ENCODE results near the gene CDH24. TPM values are rescaled to one million over a fixed set of nuclear protein-coding genes. Genes with fewer than 3 reads are reported as not detected.

The CDH24 gene
- polyA plus RNA-seq, 2 of the 4 experiments (the other 2 are of a cell fraction) = 4.8 to 5.1 TPM

GRCh38 chr14:23091294-23092225 lies 34.2 kb upstream of the CDH24 start:
- no peak for DNase-seq (ENCODE audit: low read depth in 1 of 2, low spot score in 1 of 2)

GRCh38 chr14:23090254-23090636 lies 32.9 kb upstream of the CDH24 start:
- H3K4me1 ChIP-seq = peaks cover 15% of the 10 kb centered on the region; the same call in 2 of the 3 replicates
- TF ChIP-seq GATA3 (IDR thresholded peaks at IDR 0.05; ENCODE audit: borderline replicate concordance) (no peak), NFE2L2 (conservative IDR thresholded peaks at IDR 0.05; ENCODE audit: low read length) (no peak), CBX2 (IDR thresholded peaks at IDR 0.05; ENCODE audit: borderline replicate concordance, low read depth) (no peak), CTCF (IDR thresholded peaks at IDR 0.05) (no peak), RAD21 (conservative IDR thresholded peaks at IDR 0.05 in 1 of 2, IDR thresholded peaks at IDR 0.05 in 1 of 2) (no peak), POLR2A (IDR thresholded peaks at IDR 0.05; ENCODE audit: low read length) (no peak), BHLHE40 (IDR thresholded peaks at IDR 0.05; ENCODE audit: low read depth, low read length) (no peak), EP300 (IDR thresholded peaks at IDR 0.05) (no peak), CHD4 (IDR thresholded peaks at IDR 0.05; ENCODE audit: borderline replicate concordance) (no peak), MAFK (IDR thresholded peaks at IDR 0.05; ENCODE audit: partially characterized antibody) (no peak), POLR2AphosphoS2 (conservative IDR thresholded peaks at IDR 0.05; ENCODE audit: low read length) (no peak), RARB (CRISPR knock-in tag; IDR thresholded peaks at IDR 0.05) (no peak)
- TF ChIP-seq, protein P1, sequence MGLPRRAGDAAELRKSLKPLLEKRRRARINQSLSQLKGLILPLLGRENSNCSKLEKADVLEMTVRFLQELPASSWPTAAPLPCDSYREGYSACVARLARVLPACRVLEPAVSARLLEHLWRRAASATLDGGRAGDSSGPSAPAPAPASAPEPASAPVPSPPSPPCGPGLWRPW (IDR thresholded peaks at IDR 0.05) = no peak
- TF ChIP-seq, protein P2, sequence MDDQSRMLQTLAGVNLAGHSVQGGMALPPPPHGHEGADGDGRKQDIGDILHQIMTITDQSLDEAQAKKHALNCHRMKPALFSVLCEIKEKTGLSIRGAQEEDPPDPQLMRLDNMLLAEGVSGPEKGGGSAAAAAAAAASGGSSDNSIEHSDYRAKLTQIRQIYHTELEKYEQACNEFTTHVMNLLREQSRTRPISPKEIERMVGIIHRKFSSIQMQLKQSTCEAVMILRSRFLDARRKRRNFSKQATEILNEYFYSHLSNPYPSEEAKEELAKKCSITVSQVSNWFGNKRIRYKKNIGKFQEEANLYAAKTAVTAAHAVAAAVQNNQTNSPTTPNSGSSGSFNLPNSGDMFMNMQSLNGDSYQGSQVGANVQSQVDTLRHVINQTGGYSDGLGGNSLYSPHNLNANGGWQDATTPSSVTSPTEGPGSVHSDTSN (IDR thresholded peaks at IDR 0.05) = no peak
- TF ChIP-seq, protein P3, sequence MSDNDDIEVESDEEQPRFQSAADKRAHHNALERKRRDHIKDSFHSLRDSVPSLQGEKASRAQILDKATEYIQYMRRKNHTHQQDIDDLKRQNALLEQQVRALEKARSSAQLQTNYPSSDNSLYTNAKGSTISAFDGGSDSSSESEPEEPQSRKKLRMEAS (IDR thresholded peaks at IDR 0.05) = no peak
- TF ChIP-seq, protein P4, sequence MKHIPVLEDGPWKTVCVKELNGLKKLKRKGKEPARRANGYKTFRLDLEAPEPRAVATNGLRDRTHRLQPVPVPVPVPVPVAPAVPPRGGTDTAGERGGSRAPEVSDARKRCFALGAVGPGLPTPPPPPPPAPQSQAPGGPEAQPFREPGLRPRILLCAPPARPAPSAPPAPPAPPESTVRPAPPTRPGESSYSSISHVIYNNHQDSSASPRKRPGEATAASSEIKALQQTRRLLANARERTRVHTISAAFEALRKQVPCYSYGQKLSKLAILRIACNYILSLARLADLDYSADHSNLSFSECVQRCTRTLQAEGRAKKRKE (CRISPR knock-in tag; IDR thresholded peaks at IDR 0.05; ENCODE audit: low read depth) = no peak
- DNase-seq (ENCODE audit: low read depth in 1 of 2, low spot score in 1 of 2) = no peak
- no peak for ATAC-seq
- no peak overlapping the region for H3K4me3 ChIP-seq
- H3K4me2 ChIP-seq = no peak overlapping the region
- no peak for FAIRE-seq
- H3K27ac ChIP-seq = no peak overlapping the region
- CTCF ChIA-PET = interaction anchor here (0.6 to 5.9 kb wide), 15 partner anchors 9 to 161 kb away, joined by 3 to 78 read pairs (median 4); partner anchors contain the start of genes CDH24 and PRMT5
- POLR2A ChIA-PET = interaction anchor here (1.0 kb wide), 1 partner anchor 83 kb away, joined by 4 read pairs; no protein-coding TSS in a partner anchor
- no peaks in the 10 kb centered on the region for H3K9me3 ChIP-seq
- 95% methylated on average over 4 of the region's 4 CpGs for WGBS (ENCODE audit: missing lambda C conversion rate)

More at GRCh38 chr14:23091294-23092225, 34.2 kb upstream of the CDH24 start:
- CTCF ChIA-PET = interaction anchor here (0.9 to 5.9 kb wide), 10 partner anchors 11 to 96 kb away, joined by 3 to 78 read pairs (median 7); partner anchors contain the start of gene CDH24
- no peak for FAIRE-seq
- no peak overlapping the region for H3K27ac ChIP-seq
- TF ChIP-seq HOXA7 (CRISPR knock-in tag; IDR thresholded peaks at IDR 0.05) (no peak), ZNF302 (CRISPR knock-in tag; IDR thresholded peaks at IDR 0.05) (no peak), FOXS1 (CRISPR knock-in tag; IDR thresholded peaks at IDR 0.05) (no peak), CEBPB (IDR thresholded peaks at IDR 0.05) (no peak), RAD21 (conservative IDR thresholded peaks at IDR 0.05 in 1 of 2, IDR thresholded peaks at IDR 0.05 in 1 of 2) (no peak), JUN (IDR thresholded peaks at IDR 0.05) (no peak), HOXB5 (CRISPR knock-in tag; IDR thresholded peaks at IDR 0.05) (no peak), RNF2 (IDR thresholded peaks at IDR 0.05; ENCODE audit: borderline replicate concordance, low read depth) (no peak), MAZ (IDR thresholded peaks at IDR 0.05; ENCODE audit: borderline replicate concordance, low read depth, low read length) (no peak), NFE2L2 (conservative IDR thresholded peaks at IDR 0.05; ENCODE audit: low read length) (no peak), CHD2 (IDR thresholded peaks at IDR 0.05; ENCODE audit: low read length, partially characterized antibody) (no peak), CBX8 (IDR thresholded peaks at IDR 0.05) (no peak), POLR2AphosphoS2 (conservative IDR thresholded peaks at IDR 0.05; ENCODE audit: low read length) (no peak), ESRRA (IDR thresholded peaks at IDR 0.05; ENCODE audit: borderline replicate concordance, low read length) (no peak), EHMT2 (IDR thresholded peaks at IDR 0.05; ENCODE audit: low read depth) (no peak), BHLHE40 (IDR thresholded peaks at IDR 0.05; ENCODE audit: low read depth, low read length) (no peak)
- TF ChIP-seq, protein P4 (CRISPR knock-in tag; IDR thresholded peaks at IDR 0.05; ENCODE audit: low read depth) = no peak
- TF ChIP-seq, protein P3 (IDR thresholded peaks at IDR 0.05) = no peak
- TF ChIP-seq, protein P5, sequence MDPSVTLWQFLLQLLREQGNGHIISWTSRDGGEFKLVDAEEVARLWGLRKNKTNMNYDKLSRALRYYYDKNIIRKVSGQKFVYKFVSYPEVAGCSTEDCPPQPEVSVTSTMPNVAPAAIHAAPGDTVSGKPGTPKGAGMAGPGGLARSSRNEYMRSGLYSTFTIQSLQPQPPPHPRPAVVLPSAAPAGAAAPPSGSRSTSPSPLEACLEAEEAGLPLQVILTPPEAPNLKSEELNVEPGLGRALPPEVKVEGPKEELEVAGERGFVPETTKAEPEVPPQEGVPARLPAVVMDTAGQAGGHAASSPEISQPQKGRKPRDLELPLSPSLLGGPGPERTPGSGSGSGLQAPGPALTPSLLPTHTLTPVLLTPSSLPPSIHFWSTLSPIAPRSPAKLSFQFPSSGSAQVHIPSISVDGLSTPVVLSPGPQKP (IDR thresholded peaks at IDR 0.05; ENCODE audit: low read depth, low read length) = no peak
- no peak overlapping the region for H3K4me3 ChIP-seq
- POLR2A ChIA-PET = interaction anchor here (0.7 to 1.3 kb wide), 2 partner anchors 20 to 29 kb away, joined by 4 to 9 read pairs; no protein-coding TSS in a partner anchor
- H3K9me3 ChIP-seq = no peaks in the 10 kb centered on the region
- no peak overlapping the region for H3K4me2 ChIP-seq
- H3K4me1 ChIP-seq = peaks cover 17% of the 10 kb centered on the region
- no peak for ATAC-seq
- WGBS (ENCODE audit: missing lambda C conversion rate) = 85% methylated on average over 12 of the region's 12 CpGs

Measured in A549 (cell line).